Tibial nerve (tissue), 4 donors: ENCODE data around the gene STOM.

ENCODE experiments used
- CTCF ChIP-seq, 5 experiments: fragments of 200-600 bp in 3 of 5; fragments of 450-650 bp in 2 of 5; sonication (generic) in 3 of 5; IDR thresholded peaks; one replicate each; pipeline ENCODE4 v1.5.1; 2016 to 2019; ENCODE audit warnings: antibody characterized with exemption in 5 of 5, mild to moderate bottlenecking in 3 of 5, moderate library complexity in 2 of 5
- EP300 ChIP-seq, 2 donors: sonication (generic); formaldehyde crosslinking; IDR thresholded peaks; one replicate each; pipeline ENCODE4 v1.6.1; 2017; ENCODE audit warnings: antibody characterized with exemption in 2 of 2, mild to moderate bottlenecking in 1 of 2
- POLR2A ChIP-seq, 2 donors: fragments of 450-650 bp; IDR thresholded peaks; one replicate each; pipeline ENCODE4 v1.6.1; 2017; ENCODE audit warnings: antibody characterized with exemption in 2 of 2, mild to moderate bottlenecking in 2 of 2, moderate library complexity in 2 of 2

- no peak for TF ChIP-seq POLR2A (IDR thresholded peaks at IDR 0.05)
- no peak for TF ChIP-seq CTCF (IDR thresholded peaks at IDR 0.05)
- TF ChIP-seq EP300 (IDR thresholded peaks at IDR 0.05) = no peak
Measured at GRCh38 chr9:121312169-121312568, 57.9 kb downstream of the STOM start.
